Uterus (tissue), 2 donors: Measurements from ENCODE around the gene TSC2.
"Not testable (repeated sequence)": the region's sequence is repeated elsewhere in the genome, so short reads cannot be mapped to it uniquely, and the experiment has no call there.

ENCODE experiments used
- POLR2A ChIP-seq, 2 donors: fragments of 450-650 bp; IDR thresholded peaks; one replicate each; pipeline ENCODE4 v1.6.1; 2016; ENCODE audit warnings: antibody characterized with exemption in 2 of 2, mild to moderate bottlenecking in 1 of 2, moderate library complexity in 1 of 2
- TF ChIP-seq, protein P1 (sequence below), 4 experiments: fragments of 200-600 bp in 2 of 4; fragments of 450-650 bp in 2 of 4; sonication (generic) in 2 of 4; IDR thresholded peaks; one replicate each; pipeline ENCODE4 v1.5.1; 2016 to 2019; ENCODE audit warnings: antibody characterized with exemption in 4 of 4, mild to moderate bottlenecking in 2 of 4, moderate library complexity in 1 of 4

DNA sequence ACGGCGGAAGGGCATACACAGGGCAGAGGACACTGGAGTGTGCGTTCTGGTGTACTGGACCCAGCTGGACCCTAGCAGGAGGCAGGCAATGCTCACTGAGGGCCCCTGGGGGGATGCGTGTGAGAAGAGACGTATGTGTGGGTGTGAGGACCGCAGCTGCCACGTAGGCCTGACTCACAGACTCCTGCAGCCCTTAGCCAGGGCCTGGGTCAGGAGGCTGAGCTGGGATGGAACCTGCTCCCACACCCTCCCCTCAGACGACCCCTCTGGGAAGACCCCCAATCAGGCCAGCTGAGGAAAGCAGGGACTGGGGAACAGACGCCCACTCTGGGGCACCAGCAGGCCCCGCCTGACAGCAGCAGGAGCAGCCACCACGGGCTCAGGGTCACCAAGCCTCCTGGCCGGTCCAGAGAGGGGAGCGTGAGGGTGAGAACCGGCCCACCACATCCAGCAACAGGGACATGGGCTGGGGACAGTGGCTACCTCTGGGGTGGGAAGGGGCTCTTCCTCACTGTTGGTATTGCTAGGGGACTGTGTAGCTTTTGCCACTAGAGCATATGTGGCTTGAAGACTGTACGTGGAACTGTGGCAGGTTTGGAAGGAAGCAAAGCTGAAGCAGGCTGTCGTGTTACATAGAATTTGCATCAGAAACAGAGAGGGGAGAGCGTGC, 59.5 kb downstream of the TSC2 start:
- TF ChIP-seq, protein P1, sequence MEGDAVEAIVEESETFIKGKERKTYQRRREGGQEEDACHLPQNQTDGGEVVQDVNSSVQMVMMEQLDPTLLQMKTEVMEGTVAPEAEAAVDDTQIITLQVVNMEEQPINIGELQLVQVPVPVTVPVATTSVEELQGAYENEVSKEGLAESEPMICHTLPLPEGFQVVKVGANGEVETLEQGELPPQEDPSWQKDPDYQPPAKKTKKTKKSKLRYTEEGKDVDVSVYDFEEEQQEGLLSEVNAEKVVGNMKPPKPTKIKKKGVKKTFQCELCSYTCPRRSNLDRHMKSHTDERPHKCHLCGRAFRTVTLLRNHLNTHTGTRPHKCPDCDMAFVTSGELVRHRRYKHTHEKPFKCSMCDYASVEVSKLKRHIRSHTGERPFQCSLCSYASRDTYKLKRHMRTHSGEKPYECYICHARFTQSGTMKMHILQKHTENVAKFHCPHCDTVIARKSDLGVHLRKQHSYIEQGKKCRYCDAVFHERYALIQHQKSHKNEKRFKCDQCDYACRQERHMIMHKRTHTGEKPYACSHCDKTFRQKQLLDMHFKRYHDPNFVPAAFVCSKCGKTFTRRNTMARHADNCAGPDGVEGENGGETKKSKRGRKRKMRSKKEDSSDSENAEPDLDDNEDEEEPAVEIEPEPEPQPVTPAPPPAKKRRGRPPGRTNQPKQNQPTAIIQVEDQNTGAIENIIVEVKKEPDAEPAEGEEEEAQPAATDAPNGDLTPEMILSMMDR (IDR thresholded peaks at IDR 0.05) = not testable (repeated sequence)
- TF ChIP-seq POLR2A (IDR thresholded peaks at IDR 0.05) = not testable (repeated sequence)
